ENCODE measurements around the gene CCM2.

DNA sequence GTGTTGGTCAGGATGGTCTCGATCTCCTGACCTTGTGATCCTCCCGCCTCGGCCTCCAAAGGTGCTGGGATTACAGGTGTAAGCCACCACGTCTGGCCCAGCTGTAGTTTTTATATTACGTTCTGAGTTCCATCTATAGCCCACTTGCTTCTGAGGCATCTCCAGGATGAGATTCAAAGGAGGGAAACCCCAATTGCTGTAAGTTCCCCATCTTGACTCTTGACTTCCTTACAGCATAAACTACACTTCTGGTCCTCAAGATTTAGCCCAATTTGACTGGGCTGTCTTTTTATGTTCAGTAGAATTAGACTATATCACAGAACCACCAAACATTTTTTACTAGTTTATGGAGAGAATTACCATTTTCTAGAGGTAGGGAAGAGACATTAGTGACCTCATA is 44.3 kb downstream of the CCM2 start:
- TF ChIP-seq, protein P1, sequence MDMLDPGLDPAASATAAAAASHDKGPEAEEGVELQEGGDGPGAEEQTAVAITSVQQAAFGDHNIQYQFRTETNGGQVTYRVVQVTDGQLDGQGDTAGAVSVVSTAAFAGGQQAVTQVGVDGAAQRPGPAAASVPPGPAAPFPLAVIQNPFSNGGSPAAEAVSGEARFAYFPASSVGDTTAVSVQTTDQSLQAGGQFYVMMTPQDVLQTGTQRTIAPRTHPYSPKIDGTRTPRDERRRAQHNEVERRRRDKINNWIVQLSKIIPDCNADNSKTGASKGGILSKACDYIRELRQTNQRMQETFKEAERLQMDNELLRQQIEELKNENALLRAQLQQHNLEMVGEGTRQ (IDR thresholded peaks at IDR 0.05), result no peak
- TF ChIP-seq KDM5A (IDR thresholded peaks at IDR 0.05) (no peak), CHD2 (IDR thresholded peaks at IDR 0.05; ENCODE audit: low read length, partially characterized antibody) (no peak), EHMT2 (IDR thresholded peaks at IDR 0.05; ENCODE audit: low read depth) (no peak), POLR2A (IDR thresholded peaks at IDR 0.05; ENCODE audit: low read length) (no peak), RFX5 (IDR thresholded peaks at IDR 0.05) (no peak), EP300 (IDR thresholded peaks at IDR 0.05) (no peak), ZFP36 (IDR thresholded peaks at IDR 0.05; ENCODE audit: borderline replicate concordance, partially characterized antibody) (no peak), KDM1A (IDR thresholded peaks at IDR 0.05; ENCODE audit: low read depth) (no peak)
- TF ChIP-seq, protein P2, sequence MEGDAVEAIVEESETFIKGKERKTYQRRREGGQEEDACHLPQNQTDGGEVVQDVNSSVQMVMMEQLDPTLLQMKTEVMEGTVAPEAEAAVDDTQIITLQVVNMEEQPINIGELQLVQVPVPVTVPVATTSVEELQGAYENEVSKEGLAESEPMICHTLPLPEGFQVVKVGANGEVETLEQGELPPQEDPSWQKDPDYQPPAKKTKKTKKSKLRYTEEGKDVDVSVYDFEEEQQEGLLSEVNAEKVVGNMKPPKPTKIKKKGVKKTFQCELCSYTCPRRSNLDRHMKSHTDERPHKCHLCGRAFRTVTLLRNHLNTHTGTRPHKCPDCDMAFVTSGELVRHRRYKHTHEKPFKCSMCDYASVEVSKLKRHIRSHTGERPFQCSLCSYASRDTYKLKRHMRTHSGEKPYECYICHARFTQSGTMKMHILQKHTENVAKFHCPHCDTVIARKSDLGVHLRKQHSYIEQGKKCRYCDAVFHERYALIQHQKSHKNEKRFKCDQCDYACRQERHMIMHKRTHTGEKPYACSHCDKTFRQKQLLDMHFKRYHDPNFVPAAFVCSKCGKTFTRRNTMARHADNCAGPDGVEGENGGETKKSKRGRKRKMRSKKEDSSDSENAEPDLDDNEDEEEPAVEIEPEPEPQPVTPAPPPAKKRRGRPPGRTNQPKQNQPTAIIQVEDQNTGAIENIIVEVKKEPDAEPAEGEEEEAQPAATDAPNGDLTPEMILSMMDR (IDR thresholded peaks at IDR 0.05), result no peak

All from A549 (cell line).